ENCODE measurements around the gene NIBAN1.
"Not testable (repeated sequence)": the region's sequence is repeated elsewhere in the genome, so short reads cannot be mapped to it uniquely, and the experiment has no call there.

Gene NIBAN1

DNA sequence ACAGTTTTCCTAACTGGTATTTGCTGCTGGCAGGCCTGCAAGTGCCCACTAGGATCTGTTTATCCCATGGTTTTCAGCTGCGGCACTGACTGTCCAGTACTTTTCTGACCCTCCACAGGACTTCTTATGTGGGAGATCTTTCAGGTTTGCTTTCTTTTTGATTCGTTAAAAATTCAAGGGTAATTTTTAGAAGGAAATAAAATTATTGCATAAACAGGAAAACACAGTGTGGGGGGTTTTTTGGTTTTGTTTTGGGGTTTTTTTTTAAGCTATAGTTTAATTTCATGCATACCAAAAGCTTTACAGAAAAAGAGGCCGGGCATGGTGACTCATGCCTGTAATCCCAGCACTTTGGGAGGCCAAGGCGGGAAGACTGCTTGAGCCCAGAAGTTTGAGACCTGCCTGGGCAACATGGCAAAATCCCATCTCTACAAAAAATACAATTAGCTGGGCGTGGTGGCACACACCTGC lies 3.6 kb downstream of the NIBAN1 start:
- no peak for TF ChIP-seq CSRNP3 (CRISPR knock-in tag; IDR thresholded peaks at IDR 0.05)
- no peak for TF ChIP-seq TOX (CRISPR knock-in tag; IDR thresholded peaks at IDR 0.05; ENCODE audit: borderline replicate concordance)
- TF ChIP-seq ZFP30 (CRISPR knock-in tag; IDR thresholded peaks at IDR 0.05), result no peak
- no peak for TF ChIP-seq PPARA (CRISPR knock-in tag; IDR thresholded peaks at IDR 0.05; ENCODE audit: borderline replicate concordance)
- no peak for TF ChIP-seq OSR1 (CRISPR knock-in tag; IDR thresholded peaks at IDR 0.05)
- no peak for TF ChIP-seq ZFP3 (CRISPR knock-in tag; IDR thresholded peaks at IDR 0.05)
- 0 out of 3 replicates have a peak, but pooled peaks have one; percentile 15 for ATAC-seq

GRCh38 chr1:184966989-184967388 lies 7.3 kb downstream of the NIBAN1 start:
- no peak for TF ChIP-seq ISL1 (CRISPR knock-in tag; IDR thresholded peaks at IDR 0.05)
- TF ChIP-seq SNAI2 (CRISPR knock-in tag; IDR thresholded peaks at IDR 0.05), result no peak
- TF ChIP-seq ESRRG (CRISPR knock-in tag; IDR thresholded peaks at IDR 0.05), result no peak
- TF ChIP-seq ZNF8 (CRISPR knock-in tag; IDR thresholded peaks at IDR 0.05), result no peak
- TF ChIP-seq, protein P1, sequence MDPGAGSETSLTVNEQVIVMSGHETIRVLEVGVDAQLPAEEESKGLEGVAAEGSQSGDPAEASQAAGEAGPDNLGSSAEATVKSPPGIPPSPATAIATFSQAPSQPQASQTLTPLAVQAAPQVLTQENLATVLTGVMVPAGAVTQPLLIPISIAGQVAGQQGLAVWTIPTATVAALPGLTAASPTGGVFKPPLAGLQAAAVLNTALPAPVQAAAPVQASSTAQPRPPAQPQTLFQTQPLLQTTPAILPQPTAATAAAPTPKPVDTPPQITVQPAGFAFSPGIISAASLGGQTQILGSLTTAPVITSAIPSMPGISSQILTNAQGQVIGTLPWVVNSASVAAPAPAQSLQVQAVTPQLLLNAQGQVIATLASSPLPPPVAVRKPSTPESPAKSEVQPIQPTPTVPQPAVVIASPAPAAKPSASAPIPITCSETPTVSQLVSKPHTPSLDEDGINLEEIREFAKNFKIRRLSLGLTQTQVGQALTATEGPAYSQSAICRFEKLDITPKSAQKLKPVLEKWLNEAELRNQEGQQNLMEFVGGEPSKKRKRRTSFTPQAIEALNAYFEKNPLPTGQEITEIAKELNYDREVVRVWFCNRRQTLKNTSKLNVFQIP (CRISPR knock-in tag; IDR thresholded peaks at IDR 0.05; ENCODE audit: borderline replicate concordance, low read depth), result no peak
- no peak for TF ChIP-seq TOX (CRISPR knock-in tag; IDR thresholded peaks at IDR 0.05; ENCODE audit: borderline replicate concordance)
- no peak for TF ChIP-seq OSR1 (CRISPR knock-in tag; IDR thresholded peaks at IDR 0.05)
- no peak for TF ChIP-seq ZFP3 (CRISPR knock-in tag; IDR thresholded peaks at IDR 0.05)
- TF ChIP-seq PPARA (CRISPR knock-in tag; IDR thresholded peaks at IDR 0.05; ENCODE audit: borderline replicate concordance), result no peak
- no peak for ATAC-seq

DNA sequence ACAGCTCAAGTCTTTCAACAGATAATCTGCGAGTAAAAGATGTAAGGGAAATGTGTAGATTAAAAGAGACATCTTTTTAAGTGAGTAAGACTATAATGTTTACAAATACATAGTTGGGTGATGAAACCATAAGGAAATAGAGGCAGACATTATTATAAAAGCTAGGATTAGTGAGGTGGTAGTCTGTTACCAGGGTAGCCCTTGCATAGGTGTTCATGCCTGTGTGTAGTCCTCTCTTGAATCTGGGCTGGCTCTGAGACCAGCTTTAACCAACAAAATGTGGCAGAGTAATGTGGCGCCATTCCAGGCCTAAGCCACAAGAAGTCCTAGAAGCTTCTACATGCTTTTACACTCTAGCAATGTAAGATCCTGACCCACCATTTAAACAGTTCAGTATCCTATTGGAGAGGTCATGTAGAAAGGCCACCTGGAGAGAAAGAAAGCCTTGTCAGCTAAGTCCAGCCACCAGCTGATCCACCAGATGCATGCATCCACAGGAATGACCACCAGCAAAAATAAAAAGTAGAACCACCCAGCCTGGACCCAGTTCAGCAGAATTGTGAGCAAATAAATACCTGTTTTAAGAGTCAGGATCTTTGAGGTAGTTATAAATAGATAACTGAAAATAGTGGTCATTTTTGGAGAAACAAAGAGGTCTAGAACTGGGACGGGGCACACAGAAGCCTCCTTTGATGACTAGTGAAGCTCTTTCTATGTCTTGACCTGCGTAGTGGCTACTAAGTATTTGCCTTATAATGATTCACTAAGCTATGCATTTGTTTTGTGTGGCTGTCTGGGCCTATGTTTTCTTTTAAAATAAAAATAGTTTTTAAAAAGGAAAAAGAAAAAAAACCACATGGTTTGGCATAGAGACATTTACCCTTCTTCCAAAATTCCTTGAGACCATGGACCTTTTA lies 8.1 kb downstream of the NIBAN1 start:
- TF ChIP-seq GLIS3 (CRISPR knock-in tag; IDR thresholded peaks at IDR 0.05) (no peak), OSR1 (CRISPR knock-in tag; IDR thresholded peaks at IDR 0.05) (no peak)
- peak; percentile 31 for ATAC-seq

GRCh38 chr1:184965439-184965838 lies 8.9 kb downstream of the NIBAN1 start:
- TF ChIP-seq ZFP3 (CRISPR knock-in tag; IDR thresholded peaks at IDR 0.05) (no peak), ZNF70 (CRISPR knock-in tag; IDR thresholded peaks at IDR 0.05) (no peak)
- ATAC-seq, result no peak

DNA sequence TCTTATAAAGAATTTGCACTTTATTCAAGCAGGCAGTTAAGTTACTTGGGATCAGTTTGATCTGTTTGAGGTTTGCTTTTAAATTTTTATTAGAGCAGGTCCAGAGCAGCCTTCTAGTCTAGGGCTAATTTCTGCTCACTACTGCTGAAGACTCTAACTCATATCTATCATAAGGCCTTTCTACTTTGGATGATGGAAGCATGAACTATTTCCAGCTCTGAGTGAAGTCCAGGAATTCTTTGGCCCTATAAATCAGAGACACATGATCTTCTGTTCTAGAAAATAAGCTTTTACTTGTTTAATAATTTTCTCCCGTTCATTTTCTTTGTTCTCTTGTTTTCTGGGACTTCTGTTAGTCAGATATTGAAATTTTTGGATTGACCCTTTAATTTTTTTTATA lies 14.7 kb downstream of the NIBAN1 start:
- TF ChIP-seq ZFP30 (CRISPR knock-in tag; IDR thresholded peaks at IDR 0.05), result no peak
- peak; percentile 64 for ATAC-seq

DNA sequence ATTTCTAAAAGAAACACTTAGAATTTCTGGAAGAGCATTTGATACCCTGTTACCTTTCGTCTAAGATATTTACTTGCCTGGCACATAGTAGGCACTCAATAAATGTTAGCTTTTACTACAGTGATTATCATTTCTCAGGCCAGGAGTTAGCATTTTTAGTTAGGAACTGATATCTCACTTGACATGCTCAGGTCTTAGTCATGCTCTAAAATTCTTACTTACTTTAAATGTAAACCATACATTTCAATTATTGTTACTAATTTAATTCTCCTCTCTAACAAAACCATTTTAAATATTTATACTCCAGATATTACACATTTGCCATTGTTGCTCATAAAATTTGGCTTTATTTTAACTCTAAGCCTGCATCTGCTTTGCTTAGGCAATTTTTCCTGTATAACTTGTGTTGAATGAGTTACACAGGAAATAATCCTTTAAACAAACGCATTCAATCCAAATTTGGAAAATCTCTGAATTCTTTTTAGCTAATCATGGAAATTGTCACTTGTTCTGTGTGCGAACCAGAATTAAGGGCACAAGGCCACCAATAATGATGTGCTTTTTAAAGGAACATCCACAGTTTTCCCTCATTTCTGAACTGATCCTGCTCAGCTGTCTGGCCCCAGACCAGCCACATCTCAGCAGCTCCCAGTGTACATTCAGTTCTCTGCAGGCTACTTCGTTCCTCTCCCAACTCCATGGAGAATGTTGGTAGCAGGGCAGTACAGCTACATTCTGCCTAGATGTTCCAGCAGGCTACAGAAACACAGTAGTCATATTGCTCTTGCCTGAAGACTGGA lies 15.6 kb downstream of the NIBAN1 start:
- TF ChIP-seq CREB5 (CRISPR knock-in tag; IDR thresholded peaks at IDR 0.05; ENCODE audit: low read depth) (no peak), ZC3H10 (CRISPR knock-in tag; IDR thresholded peaks at IDR 0.05) (peak; percentile 37)
- peak; percentile 70 for ATAC-seq

- not testable (repeated sequence) for ATAC-seq
These were observed 16.4 kb downstream of the NIBAN1 start for GRCh38 chr1:184957901-184958300.

All from SK-N-SH treated with all-trans-retinoic acid at 6 μM for 48 hours (cell line).